Smooth muscle cell (in vitro differentiated cells): Measurements from ENCODE around the gene OR51L1. TPM values are rescaled to one million over a fixed set of nuclear protein-coding genes. Genes with fewer than 3 reads are reported as not detected.
"Not testable (repeated sequence)": the region's sequence is repeated elsewhere in the genome, so short reads cannot be mapped to it uniquely, and the experiment has no call there.

ENCODE experiments used
- DNase-seq: peaks from one replicate; lab custom pipeline; 2025; ENCODE audit not compliant: unreplicated experiment; lab: John Stamatoyannopoulos, UW
- H2AFZ ChIP-seq: fragments of 200-600 bp; sonication (generic); 2 replicates; pipeline ENCODE4 v1.6.0; 2016; ENCODE audit warnings: antibody characterized with exemption, low read depth, mild to moderate bottlenecking
- H3F3A ChIP-seq: fragments of 200-600 bp; sonication (generic); 2 replicates; pipeline ENCODE4 v1.6.0; 2017; ENCODE audit warnings: antibody characterized with exemption, low read depth
- H3K27ac ChIP-seq: fragments of 200-600 bp; sonication (generic); 2 replicates; pipeline ENCODE4 v1.5.1; 2016; ENCODE audit warnings: low read depth, mild to moderate bottlenecking
- H3K27me3 ChIP-seq: fragments of 200-600 bp; sonication (generic); 2 replicates; pipeline ENCODE4 v1.6.1; 2016; ENCODE audit warnings: low read depth, mild to moderate bottlenecking
- H3K36me3 ChIP-seq: fragments of 200-600 bp; sonication (generic); 2 replicates; pipeline ENCODE4 v1.5.1; 2016; ENCODE audit warnings: low read depth
- H3K4me1 ChIP-seq: fragments of 200-600 bp; sonication (generic); 2 replicates; pipeline ENCODE4 v1.5.1; 2016; ENCODE audit warnings: low read depth
- H3K4me2 ChIP-seq: fragments of 200-600 bp; sonication (generic); 2 replicates; pipeline ENCODE4 v1.6.0; 2016; ENCODE audit warnings: mild to moderate bottlenecking
- H3K4me3 ChIP-seq: fragments of 200-600 bp; sonication (generic); 2 replicates; pipeline ENCODE4 v1.5.1; 2016; ENCODE audit warnings: mild to moderate bottlenecking
- H3K79me2 ChIP-seq: fragments of 200-600 bp; sonication (generic); 2 replicates; pipeline ENCODE4 v1.6.0; 2016; ENCODE audit warnings: low read depth, mild to moderate bottlenecking
- H3K9ac ChIP-seq: fragments of 200-600 bp; sonication (generic); 2 replicates; pipeline ENCODE4 v1.6.0; 2016; ENCODE audit warnings: low read depth
- H3K9me3 ChIP-seq: fragments of 200-600 bp; sonication (generic); replicated peaks from 2 replicates; pipeline ENCODE4 v1.5.1; 2016; ENCODE audit warnings: low read depth
- H4K20me1 ChIP-seq: fragments of 200-600 bp; sonication (generic); 2 replicates; pipeline ENCODE4 v1.6.0; 2016; ENCODE audit warnings: low read depth
- WGBS: methylation state at CpG from one replicate; pipeline ENCODE4 v1.1.7; 2016; ENCODE audit warnings: low lambda C conversion rate; 5-methylcytosine and 5-hydroxymethylcytosine counted together
- polyA plus RNA-seq: library from polyadenylated mRNA; unstranded; fragments of >200 nt; fragmentation: Nextera tagmentation; extraction: Ambion mirVana; gene quantifications from 2 replicates; pipeline ENCODE4 v1.2.1, GENCODE V29; 2016
- total RNA-seq: library from RNA; depleted of rRNA; stranded (reverse); fragments of >200 nt; gene quantifications from 2 replicates; pipeline ENCODE4 v1.2.3, GENCODE V29; 2014
- TF ChIP-seq, protein P1 (sequence below): fragments of 200-600 bp; sonication (generic); IDR thresholded peaks from 2 replicates; pipeline ENCODE4 v1.5.1; 2017; ENCODE audit warnings: borderline replicate concordance, mild to moderate bottlenecking, antibody characterized with exemption; ENCODE audit not compliant: insufficient read depth, poor library complexity, severe bottlenecking

Gene OR51L1, protein sequence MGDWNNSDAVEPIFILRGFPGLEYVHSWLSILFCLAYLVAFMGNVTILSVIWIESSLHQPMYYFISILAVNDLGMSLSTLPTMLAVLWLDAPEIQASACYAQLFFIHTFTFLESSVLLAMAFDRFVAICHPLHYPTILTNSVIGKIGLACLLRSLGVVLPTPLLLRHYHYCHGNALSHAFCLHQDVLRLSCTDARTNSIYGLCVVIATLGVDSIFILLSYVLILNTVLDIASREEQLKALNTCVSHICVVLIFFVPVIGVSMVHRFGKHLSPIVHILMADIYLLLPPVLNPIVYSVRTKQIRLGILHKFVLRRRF
- total RNA-seq (not detected in 2 replicates), polyA plus RNA-seq (not detected in 2 replicates)

DNA sequence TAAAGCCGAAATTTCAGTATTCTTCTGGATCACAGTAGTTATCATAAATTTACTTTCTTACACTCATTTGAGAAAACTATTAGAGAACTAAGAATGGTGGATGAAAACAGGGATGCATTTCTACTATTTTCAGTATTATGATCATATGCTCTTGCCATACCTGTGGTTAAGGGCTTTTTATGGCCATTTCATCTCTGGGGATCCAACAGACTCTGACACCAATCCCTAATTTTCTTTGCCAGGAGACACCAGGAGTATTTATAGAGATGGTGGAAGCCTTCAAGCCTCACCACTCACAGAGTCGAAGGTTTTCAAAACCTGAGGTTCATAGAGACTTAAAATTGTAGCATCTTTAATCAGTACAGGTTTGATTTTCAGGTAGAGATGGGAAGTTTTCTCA lies at the start of gene OR51L1:
Gene OR51L1, plus strand, starts transcription at position 301 of the 400 bp plus-strand sequence. CDS start 4,132 bp downstream, outside the sequence.
- no peak for DNase-seq
- TF ChIP-seq, protein P1, sequence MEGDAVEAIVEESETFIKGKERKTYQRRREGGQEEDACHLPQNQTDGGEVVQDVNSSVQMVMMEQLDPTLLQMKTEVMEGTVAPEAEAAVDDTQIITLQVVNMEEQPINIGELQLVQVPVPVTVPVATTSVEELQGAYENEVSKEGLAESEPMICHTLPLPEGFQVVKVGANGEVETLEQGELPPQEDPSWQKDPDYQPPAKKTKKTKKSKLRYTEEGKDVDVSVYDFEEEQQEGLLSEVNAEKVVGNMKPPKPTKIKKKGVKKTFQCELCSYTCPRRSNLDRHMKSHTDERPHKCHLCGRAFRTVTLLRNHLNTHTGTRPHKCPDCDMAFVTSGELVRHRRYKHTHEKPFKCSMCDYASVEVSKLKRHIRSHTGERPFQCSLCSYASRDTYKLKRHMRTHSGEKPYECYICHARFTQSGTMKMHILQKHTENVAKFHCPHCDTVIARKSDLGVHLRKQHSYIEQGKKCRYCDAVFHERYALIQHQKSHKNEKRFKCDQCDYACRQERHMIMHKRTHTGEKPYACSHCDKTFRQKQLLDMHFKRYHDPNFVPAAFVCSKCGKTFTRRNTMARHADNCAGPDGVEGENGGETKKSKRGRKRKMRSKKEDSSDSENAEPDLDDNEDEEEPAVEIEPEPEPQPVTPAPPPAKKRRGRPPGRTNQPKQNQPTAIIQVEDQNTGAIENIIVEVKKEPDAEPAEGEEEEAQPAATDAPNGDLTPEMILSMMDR, result no peak
- no peak within 1 kb of the TSS for H3K9ac ChIP-seq
- no peaks in the 10 kb centered on the region for H3K79me2 ChIP-seq
- H3K4me1 ChIP-seq, result no peaks in the 10 kb centered on the region
- H3K27ac ChIP-seq, result no peak within 1 kb of the TSS
- WGBS, result 85% methylated on average over 2 of the region's 2 CpGs
- no peaks in the 10 kb centered on the region for H3K27me3 ChIP-seq
- H3K4me2 ChIP-seq, result no peak within 1 kb of the TSS
- no peak within 1 kb of the TSS for H2AFZ ChIP-seq
- no peaks in the 10 kb centered on the region for H4K20me1 ChIP-seq
- no peak within 1 kb of the TSS for H3K4me3 ChIP-seq
- H3F3A ChIP-seq, result no peaks in the 10 kb centered on the region
- H3K36me3 ChIP-seq, result no peaks in the 10 kb centered on the region
- no peaks in the 10 kb centered on the region for H3K9me3 ChIP-seq

DNA sequence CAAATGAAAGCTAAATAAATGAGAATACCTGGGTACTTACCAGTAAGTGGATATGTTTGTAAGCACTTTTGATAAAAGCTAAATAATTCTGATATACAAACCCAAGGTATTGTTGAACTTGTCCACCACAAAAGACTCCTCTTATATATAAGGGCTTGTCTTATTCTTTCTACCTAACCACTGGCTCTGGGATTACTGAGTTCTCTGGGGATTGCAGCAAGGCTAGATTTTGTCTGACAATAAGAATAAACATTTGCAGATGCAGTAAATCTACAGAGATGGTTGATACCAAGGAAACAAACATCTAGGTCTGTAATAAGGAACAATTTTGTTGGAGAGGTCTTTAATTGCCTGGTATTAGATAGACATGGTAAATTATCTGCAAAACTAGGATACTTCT lies 47.1 kb upstream of the OR51L1 start, which contains the start of gene OR51A4:
Gene OR51A4, minus strand, starts transcription at position 101 of the 400 bp plus-strand sequence. CDS start 505 bp downstream, outside the sequence.
- H3K9me3 ChIP-seq, result no peaks in the 10 kb centered on the region
- no peak within 1 kb of the TSS for H3K27ac ChIP-seq
- TF ChIP-seq, protein P1, result no peak
- H3K79me2 ChIP-seq, result no peaks in the 10 kb centered on the region
- H3K4me1 ChIP-seq, result no peaks in the 10 kb centered on the region
- H3F3A ChIP-seq, result no peaks in the 10 kb centered on the region
- H2AFZ ChIP-seq, result no peak within 1 kb of the TSS
- H3K4me3 ChIP-seq, result no peak within 1 kb of the TSS
- no peaks in the 10 kb centered on the region for H3K27me3 ChIP-seq
- H3K36me3 ChIP-seq, result no peaks in the 10 kb centered on the region
- H4K20me1 ChIP-seq, result no peaks in the 10 kb centered on the region
- H3K4me2 ChIP-seq, result no peak within 1 kb of the TSS
- DNase-seq, result no peak
- H3K9ac ChIP-seq, result no peak within 1 kb of the TSS

DNA sequence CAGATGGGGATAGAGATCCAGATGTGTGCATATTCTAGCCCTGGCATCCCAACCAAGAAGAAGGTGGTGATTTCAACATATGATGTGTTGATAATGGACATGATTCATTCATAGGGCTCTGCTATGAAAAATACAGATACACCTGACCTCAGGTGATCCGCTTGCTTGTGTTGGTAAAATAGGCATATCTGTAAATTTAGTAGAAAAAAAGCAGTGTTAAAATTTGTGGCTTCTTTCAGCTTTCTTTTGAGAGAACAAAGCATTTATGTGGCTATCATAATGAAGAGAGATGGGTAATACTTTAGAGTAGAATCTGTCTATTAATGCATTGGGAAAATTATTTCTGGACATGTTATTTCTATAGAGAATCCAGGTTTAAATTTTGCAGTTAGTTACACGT lies 39.0 kb upstream of the OR51L1 start, which contains the start of gene OR51A2:
Gene OR51A2, minus strand, starts transcription at position 101 of the 400 bp plus-strand sequence. Its CDS starts 0 bp downstream, at position 101.
- not testable (repeated sequence) for H3K4me3 ChIP-seq, H3K79me2 ChIP-seq, H3K27me3 ChIP-seq, H4K20me1 ChIP-seq, H3K4me1 ChIP-seq, H3K27ac ChIP-seq, H3K36me3 ChIP-seq, H3K9ac ChIP-seq, H3K4me2 ChIP-seq, H2AFZ ChIP-seq, H3K9me3 ChIP-seq, H3F3A ChIP-seq, DNase-seq
- 75% methylated on average over 2 of the region's 2 CpGs for WGBS

DNA sequence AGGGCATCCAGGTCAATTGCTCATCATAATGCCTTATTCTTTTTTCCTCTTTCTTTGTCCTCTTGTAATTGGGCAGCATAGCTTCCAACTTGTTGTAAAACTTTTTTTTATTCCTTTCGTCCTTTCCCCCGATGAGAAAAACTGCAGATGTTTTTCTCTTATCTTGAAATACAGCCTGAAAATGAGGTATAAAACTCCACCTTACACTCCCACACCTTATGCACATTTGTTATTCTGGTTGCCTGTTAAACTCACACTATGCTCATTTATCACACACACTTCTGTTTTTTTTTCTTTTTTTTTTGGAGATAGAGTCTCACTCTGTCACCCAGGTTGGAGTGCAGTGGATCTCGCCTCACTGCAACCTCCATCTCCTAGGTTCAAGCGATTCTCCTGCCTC lies 37.3 kb upstream of the OR51L1 start:
- Histone ChIP-seq H3K36me3 (no peaks in the 10 kb centered on the region), H4K20me1 (no peaks in the 10 kb centered on the region), H3K27me3 (no peaks in the 10 kb centered on the region), H3K9me3 (no peaks in the 10 kb centered on the region), H3K9ac (no peak overlapping the region), H3F3A (no peaks in the 10 kb centered on the region), H3K4me1 (no peaks in the 10 kb centered on the region), H3K27ac (no peak overlapping the region), H3K79me2 (no peaks in the 10 kb centered on the region), H3K4me2 (no peak overlapping the region), H2AFZ (no peak overlapping the region), H3K4me3 (no peak overlapping the region)
- TF ChIP-seq, protein P1, result no peak
- 85% methylated on average over 4 of the region's 4 CpGs for WGBS
- DNase-seq, result no peak
